C4-2B (cell line): ENCODE measurements around the gene KIAA1549.
A peak's percentile ranks its signal among the peaks of the same experiment; 100 is the strongest.
"Not testable (repeated sequence)": the region's sequence is repeated elsewhere in the genome, so short reads cannot be mapped to it uniquely, and the experiment has no call there.

Source experiments
- H3K27ac ChIP-seq: fragments of 450-650 bp; 2 replicates; pipeline ENCODE4 v1.5.1; 2017
- ZFX ChIP-seq: fragments of 450-650 bp; IDR thresholded peaks from 2 replicates; pipeline ENCODE4 v1.6.1; 2017
- TF ChIP-seq, protein P1 (sequence below): fragments of 450-650 bp; conservative IDR thresholded peaks from 2 replicates; pipeline ENCODE4 v1.5.1; 2017; ENCODE audit warnings: mild to moderate bottlenecking

KIAA1549 gene

DNA sequence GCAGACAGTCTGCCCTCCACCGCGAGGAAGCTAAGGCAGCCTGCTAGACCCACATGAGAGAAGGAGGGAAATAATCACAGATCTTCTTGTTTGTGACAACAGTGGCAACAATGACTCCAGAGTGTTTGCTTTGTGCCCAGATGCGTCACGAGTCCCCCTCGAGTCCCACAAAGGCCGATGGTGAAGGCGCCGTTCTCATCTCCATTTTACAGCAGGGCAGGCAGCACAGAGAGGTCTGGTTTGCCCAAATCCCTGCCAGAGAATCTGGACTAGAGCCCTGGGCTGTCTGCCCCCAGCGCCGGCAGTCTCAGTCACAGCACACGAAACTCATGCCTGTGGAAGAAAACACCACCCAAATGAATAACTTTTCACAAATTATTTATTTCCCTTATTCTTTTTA is 38.1 kb downstream of the KIAA1549 start:
- no peak overlapping the region for H3K27ac ChIP-seq
- no peak for TF ChIP-seq ZFX
- TF ChIP-seq, protein P1, sequence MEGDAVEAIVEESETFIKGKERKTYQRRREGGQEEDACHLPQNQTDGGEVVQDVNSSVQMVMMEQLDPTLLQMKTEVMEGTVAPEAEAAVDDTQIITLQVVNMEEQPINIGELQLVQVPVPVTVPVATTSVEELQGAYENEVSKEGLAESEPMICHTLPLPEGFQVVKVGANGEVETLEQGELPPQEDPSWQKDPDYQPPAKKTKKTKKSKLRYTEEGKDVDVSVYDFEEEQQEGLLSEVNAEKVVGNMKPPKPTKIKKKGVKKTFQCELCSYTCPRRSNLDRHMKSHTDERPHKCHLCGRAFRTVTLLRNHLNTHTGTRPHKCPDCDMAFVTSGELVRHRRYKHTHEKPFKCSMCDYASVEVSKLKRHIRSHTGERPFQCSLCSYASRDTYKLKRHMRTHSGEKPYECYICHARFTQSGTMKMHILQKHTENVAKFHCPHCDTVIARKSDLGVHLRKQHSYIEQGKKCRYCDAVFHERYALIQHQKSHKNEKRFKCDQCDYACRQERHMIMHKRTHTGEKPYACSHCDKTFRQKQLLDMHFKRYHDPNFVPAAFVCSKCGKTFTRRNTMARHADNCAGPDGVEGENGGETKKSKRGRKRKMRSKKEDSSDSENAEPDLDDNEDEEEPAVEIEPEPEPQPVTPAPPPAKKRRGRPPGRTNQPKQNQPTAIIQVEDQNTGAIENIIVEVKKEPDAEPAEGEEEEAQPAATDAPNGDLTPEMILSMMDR = no peak

DNA sequence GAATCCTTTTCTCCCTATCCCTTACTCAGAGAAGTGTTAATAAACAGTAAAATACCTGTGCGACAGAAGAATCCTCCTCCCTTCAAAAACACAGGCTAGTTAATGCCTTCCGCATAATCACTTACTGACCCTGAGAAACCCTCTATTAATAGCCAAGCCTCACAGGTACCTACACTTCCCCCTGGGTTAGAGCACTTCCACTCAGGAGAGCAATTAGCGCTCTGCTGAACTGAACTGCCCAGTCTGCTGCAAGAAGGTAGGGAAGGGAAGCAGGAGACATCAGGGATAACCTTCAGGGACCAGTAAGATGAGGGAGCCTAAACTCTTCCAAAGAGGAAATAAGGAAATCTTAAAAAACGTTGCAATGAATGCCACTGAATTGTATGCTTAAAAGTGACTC is 39.6 kb downstream of the KIAA1549 start:
- no peak overlapping the region for H3K27ac ChIP-seq
- TF ChIP-seq ZFX = no peak
- TF ChIP-seq, protein P1 = no peak

DNA sequence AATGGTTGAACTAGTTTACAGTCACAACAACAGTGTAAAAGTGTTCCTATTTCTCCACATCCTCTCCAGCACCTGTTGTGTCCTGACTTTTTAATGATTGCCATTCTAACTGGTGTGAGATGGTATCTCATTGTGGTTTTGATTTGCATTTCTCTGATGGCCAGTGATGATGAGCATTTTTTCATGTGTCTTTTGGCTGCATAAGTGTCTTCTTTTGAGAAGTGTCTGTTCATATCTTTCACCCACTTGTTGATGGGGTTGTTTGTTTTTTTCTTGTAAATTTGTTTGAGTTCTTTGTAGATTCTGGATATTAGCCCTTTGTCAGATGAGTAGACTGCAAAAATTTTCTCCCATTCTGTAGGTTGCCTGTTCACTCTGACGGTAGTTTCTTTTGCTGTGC is 40.6 kb downstream of the KIAA1549 start:
- not testable (repeated sequence) for H3K27ac ChIP-seq

DNA sequence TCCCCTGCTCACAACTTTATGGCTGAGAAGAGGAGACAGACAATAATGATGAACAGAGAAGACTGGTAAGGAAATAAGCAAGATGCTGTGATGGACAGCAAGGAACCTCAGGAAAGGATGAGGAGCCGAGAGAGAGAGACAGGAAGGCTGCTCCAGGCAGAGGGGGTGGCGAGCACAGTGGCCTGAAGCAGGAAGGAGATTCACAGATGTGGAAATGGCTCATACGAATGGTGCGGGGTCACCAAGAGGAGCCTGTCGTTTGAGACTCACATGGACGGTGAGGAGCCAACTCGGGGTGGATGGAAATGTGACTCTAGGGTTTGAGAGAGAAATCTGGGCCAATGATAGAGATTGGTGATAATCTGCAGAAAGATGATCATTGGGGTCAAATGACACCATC is 43.7 kb downstream of the KIAA1549 start:
- no peak for TF ChIP-seq ZFX
- TF ChIP-seq, protein P1 = no peak
- no peak overlapping the region for H3K27ac ChIP-seq

DNA sequence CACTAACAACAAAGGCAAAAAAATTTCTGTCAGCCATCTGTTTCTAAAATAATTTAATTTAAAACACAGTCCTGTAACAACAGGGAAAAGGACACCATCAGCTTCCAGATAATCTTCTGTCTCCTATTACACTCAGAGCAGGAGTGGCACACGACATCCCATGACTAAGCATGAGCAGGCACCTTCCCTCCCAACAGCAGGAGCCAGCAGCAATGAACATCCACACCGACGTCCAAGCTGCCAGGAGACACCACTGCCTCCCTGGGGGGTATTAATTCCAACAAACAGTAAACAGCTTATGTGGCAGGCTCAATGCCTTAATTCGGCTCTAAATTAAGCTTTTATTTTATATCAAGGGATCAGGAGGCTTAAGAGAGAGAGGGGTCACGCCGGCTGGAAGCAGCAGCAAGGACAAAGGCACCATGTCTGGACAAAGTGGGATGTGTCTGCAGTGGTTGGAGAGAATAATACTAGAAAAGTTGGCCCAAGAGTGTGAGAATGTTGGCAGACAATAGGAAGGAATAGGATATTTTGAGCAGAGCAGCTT is 45.7 kb downstream of the KIAA1549 start:
- peak overlapping the region; percentile 19; the same call in 1 of the 2 replicates for H3K27ac ChIP-seq

DNA sequence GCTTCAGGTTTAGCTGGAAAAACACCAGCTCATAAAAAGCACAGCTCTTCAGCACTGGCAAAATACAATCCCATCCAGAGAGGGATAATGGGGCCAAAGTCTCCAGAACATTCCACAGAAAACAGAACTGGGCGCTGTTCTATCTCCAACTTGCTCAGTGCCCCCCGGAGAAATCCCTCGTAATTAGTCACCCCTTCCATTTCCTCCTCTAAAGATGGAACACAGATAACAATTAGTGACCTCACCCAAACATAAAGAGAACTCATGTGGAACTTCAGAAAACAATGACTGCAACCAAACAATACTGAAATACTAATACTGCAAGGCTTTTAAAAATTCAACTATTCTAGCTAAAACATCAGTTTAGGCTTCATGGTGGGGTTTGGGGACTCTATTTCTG is 46.3 kb downstream of the KIAA1549 start:
- no peak for TF ChIP-seq ZFX
- TF ChIP-seq, protein P1 = no peak
- H3K27ac ChIP-seq = no peak overlapping the region

More for the DNA sequence above, 45.7 kb downstream of the KIAA1549 start:
- TF ChIP-seq, protein P1 = no peak
- no peak for TF ChIP-seq ZFX

DNA sequence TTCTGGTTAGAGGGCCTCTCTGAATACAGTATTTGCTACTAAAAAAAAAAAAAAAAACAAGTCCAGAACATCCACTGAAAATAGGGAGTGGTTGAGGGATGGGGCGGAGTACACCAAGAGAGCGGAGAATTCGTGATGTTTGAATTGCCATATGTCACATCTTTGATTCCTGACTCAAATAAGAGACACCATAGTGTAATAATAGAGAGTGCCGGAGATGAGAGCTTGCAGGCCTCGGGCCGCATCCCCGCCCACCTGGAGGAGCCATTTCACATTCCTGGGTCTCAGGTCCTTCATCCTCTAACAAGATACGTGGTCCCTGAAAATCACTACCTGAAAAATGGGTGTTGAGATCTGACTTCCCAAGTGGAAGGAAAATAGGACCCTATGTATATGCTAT is 46.8 kb downstream of the KIAA1549 start:
- H3K27ac ChIP-seq = no peak overlapping the region
- TF ChIP-seq, protein P1 = no peak
- TF ChIP-seq ZFX = no peak

DNA sequence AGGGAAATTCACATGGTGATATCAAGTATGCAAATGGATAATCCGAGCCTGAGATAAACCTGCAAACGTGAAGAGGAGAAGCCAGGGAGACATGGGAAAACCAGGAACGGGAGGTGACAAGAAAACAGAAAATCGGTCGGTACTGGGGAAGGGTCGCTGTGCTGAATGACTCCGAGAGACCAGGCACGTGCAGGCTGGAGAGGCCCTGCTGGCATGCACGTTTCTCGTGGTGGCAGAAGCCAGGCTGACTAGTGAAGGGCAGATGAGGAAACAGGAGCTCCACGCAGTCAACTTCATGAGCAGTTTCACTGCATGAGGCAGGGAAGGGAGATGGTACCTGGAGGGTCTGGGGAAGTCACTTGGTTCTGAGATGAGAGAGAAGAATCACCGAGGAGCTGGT is 48.3 kb downstream of the KIAA1549 start:
- H3K27ac ChIP-seq = no peak overlapping the region
- TF ChIP-seq, protein P1 = no peak
- no peak for TF ChIP-seq ZFX
